ENCODE results near the gene IL34. TPM values are rescaled to one million over a fixed set of nuclear protein-coding genes. Genes with fewer than 3 reads are reported as not detected.
A peak's percentile ranks its signal among the peaks of the same experiment; 100 is the strongest.

IL34 gene
- polyA plus RNA-seq, 1 donor: 16.9 TPM

DNA sequence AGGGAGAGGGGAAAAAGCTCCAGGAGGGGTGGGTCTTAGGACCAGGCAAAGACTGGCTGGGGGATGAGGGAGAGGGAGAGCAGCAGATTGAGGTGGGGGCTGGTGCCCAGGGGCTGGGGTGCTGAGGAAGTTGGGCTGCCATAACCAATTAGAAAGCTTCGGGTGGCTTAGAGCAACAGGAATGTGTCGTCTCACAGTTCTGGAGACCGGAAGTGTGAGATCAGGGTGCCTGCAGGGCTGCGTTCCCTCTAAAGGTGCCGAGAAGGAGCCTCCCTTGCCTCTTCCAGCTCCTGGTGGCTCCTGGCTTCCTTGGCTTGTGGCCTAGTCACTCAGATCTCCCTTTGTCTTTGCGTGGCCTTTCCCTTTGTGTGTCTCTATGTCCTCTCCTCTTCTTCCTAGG, 2.2 kb downstream of the IL34 start:
- no CpG with 5 or more reads among the region's 6 CpGs for WGBS (ENCODE audit: insufficient coverage, low lambda C conversion rate)
- H3K9me3 ChIP-seq (ENCODE audit: control insufficient read depth, low read depth, low read length): no peaks in the 10 kb centered on the region
- H3K27me3 ChIP-seq (ENCODE audit: control insufficient read depth, insufficient read depth, low read length): no peaks in the 10 kb centered on the region
- H3K4me3 ChIP-seq (ENCODE audit: low read length): no peak overlapping the region
- no peak overlapping the region for H3K27ac ChIP-seq (ENCODE audit: low read length)
- H3K4me1 ChIP-seq (ENCODE audit: control insufficient read depth, insufficient read depth, low read length): no peaks in the 10 kb centered on the region
- H3K36me3 ChIP-seq (ENCODE audit: control insufficient read depth, insufficient read depth, low read length): peaks cover 10% of the 10 kb centered on the region
- DNase-seq: no peak

DNA sequence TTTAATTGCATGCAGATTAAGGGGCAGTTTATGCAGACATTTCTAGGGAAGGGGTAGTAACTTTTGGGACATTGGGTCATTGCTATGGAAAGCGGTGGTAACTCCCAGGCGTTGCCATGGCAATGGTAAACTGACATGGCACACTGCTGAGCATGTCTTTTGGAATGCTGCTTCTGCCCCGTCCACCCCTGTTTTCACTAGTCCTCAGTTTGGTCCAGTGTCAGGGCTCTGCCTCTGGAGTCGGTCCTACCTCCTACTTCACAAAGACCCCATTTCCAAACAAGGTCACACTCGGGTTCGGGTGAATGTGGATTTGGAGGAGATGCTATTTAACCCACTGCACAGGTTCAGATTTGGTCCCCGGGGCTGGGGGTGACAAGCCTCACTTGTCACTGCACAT, 2.9 kb downstream of the IL34 start:
- no CpG with 5 or more reads among the region's 7 CpGs for WGBS (ENCODE audit: insufficient coverage, low lambda C conversion rate)
- H3K9me3 ChIP-seq (ENCODE audit: control insufficient read depth, low read depth, low read length): no peaks in the 10 kb centered on the region
- H3K27ac ChIP-seq (ENCODE audit: low read length): no peak overlapping the region
- no peaks in the 10 kb centered on the region for H3K4me1 ChIP-seq (ENCODE audit: control insufficient read depth, insufficient read depth, low read length)
- H3K36me3 ChIP-seq (ENCODE audit: control insufficient read depth, insufficient read depth, low read length): peaks cover 10% of the 10 kb centered on the region
- H3K4me3 ChIP-seq (ENCODE audit: low read length): no peak overlapping the region
- DNase-seq: no peak
- no peaks in the 10 kb centered on the region for H3K27me3 ChIP-seq (ENCODE audit: control insufficient read depth, insufficient read depth, low read length)

GRCh38 chr16:70650216-70650615, 3.9 kb downstream of the IL34 start:
- no peak overlapping the region for H3K27ac ChIP-seq (ENCODE audit: low read length)
- 80% methylated on average over 1 of the region's 4 CpGs for WGBS (ENCODE audit: insufficient coverage, low lambda C conversion rate)
- no peak overlapping the region for H3K4me3 ChIP-seq (ENCODE audit: low read length)
- no peaks in the 10 kb centered on the region for H3K4me1 ChIP-seq (ENCODE audit: control insufficient read depth, insufficient read depth, low read length)
- no peaks in the 10 kb centered on the region for H3K27me3 ChIP-seq (ENCODE audit: control insufficient read depth, insufficient read depth, low read length)
- peaks cover 10% of the 10 kb centered on the region for H3K36me3 ChIP-seq (ENCODE audit: control insufficient read depth, insufficient read depth, low read length)
- DNase-seq: no peak
- H3K9me3 ChIP-seq (ENCODE audit: control insufficient read depth, low read depth, low read length): no peaks in the 10 kb centered on the region

- peaks cover 17% of the 10 kb centered on the region for H3K36me3 ChIP-seq (ENCODE audit: control insufficient read depth, insufficient read depth, low read length)
- no peak overlapping the region for H3K4me3 ChIP-seq (ENCODE audit: low read length)
- H3K9me3 ChIP-seq (ENCODE audit: control insufficient read depth, low read depth, low read length): no peaks in the 10 kb centered on the region
- WGBS (ENCODE audit: insufficient coverage, low lambda C conversion rate): no CpG with 5 or more reads among the region's 3 CpGs
- H3K4me1 ChIP-seq (ENCODE audit: control insufficient read depth, insufficient read depth, low read length): no peaks in the 10 kb centered on the region
- DNase-seq: no peak
- H3K27me3 ChIP-seq (ENCODE audit: control insufficient read depth, insufficient read depth, low read length): no peaks in the 10 kb centered on the region
- no peak overlapping the region for H3K27ac ChIP-seq (ENCODE audit: low read length)
Measured at GRCh38 chr16:70651524-70651923, 5.2 kb downstream of the IL34 start.

DNA sequence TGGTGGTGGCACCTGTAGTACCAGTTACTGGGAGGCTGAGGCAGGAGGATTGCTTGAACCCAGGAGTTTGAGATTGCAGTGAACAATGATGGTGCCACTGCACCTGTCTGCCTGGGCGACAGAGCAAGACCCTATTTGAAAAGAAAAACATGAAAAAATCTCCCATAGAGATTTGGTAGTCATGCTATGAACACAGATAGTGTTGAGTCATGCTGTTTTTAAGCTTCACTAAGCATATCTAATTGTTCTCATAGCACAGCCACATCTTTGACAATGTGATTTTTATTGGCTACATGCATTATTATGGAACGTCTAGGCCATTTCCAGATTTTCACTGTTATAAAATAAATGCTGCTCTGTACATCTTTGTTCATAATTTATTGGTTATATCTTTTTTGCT, 6.0 kb downstream of the IL34 start:
- Histone ChIP-seq H3K27me3 (ENCODE audit: control insufficient read depth, insufficient read depth, low read length) (no peaks in the 10 kb centered on the region), H3K4me1 (ENCODE audit: control insufficient read depth, insufficient read depth, low read length) (no peaks in the 10 kb centered on the region), H3K9me3 (ENCODE audit: control insufficient read depth, low read depth, low read length) (no peaks in the 10 kb centered on the region), H3K27ac (ENCODE audit: low read length) (no peak overlapping the region), H3K4me3 (ENCODE audit: low read length) (no peak overlapping the region), H3K36me3 (ENCODE audit: control insufficient read depth, insufficient read depth, low read length) (peaks cover 17% of the 10 kb centered on the region)
- no peak for DNase-seq
- WGBS (ENCODE audit: insufficient coverage, low lambda C conversion rate): 80% methylated on average over 1 of the region's 2 CpGs

DNA sequence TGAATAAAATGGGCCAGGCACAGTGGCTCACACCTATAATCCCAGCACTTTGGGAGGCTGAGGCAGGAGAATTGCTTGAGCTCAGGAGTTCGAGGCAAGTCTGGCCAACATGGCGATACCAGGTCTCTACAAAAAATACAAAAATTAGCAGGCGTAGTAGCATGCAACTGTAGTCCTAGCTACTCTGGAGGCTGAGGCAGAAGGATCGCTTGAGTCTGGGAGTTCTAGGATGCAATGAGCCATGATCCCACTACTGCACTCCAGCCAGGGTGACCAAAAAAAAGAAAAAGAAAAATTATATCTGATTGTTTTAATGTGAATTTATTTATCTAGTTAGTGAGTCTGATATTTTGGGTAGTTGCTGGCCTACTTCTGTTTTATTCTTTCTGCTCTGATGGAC, 7.0 kb downstream of the IL34 start:
- Histone ChIP-seq H3K36me3 (ENCODE audit: control insufficient read depth, insufficient read depth, low read length) (peaks cover 14% of the 10 kb centered on the region), H3K27ac (ENCODE audit: low read length) (no peak overlapping the region)
- 71% methylated on average over 1 of the region's 4 CpGs for WGBS (ENCODE audit: insufficient coverage, low lambda C conversion rate)

DNA sequence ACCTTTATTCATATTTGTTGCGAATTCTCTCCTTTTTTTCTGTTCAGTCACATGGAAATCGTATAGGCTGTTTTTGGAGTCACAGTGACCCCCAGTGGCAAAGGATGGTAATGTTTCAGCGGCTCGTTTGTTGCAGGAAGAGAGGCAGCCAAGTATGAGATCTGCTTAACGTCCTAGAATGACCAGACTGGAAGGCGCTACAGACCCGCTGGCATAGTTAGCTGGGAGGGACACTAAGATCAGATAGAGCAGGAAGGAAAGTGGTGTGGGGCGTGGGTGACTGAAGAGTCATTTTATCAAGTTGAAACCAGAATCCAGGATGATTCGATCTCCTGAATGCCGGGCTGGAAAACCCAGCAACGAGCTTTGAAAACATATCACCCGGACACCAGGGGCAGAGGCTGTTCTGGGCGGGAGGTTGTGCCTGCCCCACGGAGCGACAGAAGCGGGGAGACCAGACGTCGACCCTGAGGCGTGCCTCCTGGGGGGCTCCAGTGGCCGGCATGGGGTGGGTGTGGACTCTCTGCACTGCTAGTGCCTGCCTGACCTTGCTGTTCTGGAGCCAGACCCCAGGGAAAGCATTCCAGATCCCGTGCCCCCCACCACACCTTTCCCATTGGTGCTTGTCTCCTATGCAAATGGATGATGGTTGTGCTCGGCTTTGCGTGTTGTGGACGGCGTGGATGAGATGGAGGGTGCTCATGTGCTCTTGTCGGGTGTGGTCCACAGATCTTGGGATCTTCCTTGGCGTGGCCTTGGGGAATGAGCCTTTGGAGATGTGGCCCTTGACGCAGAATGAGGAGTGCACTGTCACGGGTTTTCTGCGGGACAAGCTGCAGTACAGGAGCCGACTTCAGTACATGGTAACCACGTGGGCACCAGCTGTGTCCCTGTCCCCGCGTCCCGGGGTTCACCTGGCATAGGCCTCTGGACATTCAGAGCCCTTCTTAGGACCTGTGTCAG, 7.7 kb downstream of the IL34 start:
- no peaks in the 10 kb centered on the region for H3K27me3 ChIP-seq (ENCODE audit: control insufficient read depth, insufficient read depth, low read length)
- 17% methylated on average over 2 of the region's 35 CpGs for WGBS (ENCODE audit: insufficient coverage, low lambda C conversion rate)
- no peaks in the 10 kb centered on the region for H3K4me1 ChIP-seq (ENCODE audit: control insufficient read depth, insufficient read depth, low read length)
- H3K27ac ChIP-seq (ENCODE audit: low read length): no peak overlapping the region
- no peaks in the 10 kb centered on the region for H3K9me3 ChIP-seq (ENCODE audit: control insufficient read depth, low read depth, low read length)
- DNase-seq: peak; percentile 75 to 76
- H3K4me3 ChIP-seq (ENCODE audit: low read length): no peak overlapping the region
- peaks cover 16% of the 10 kb centered on the region for H3K36me3 ChIP-seq (ENCODE audit: control insufficient read depth, insufficient read depth, low read length)

More for the DNA sequence above, 7.0 kb downstream of the IL34 start:
- Histone ChIP-seq H3K4me3 (ENCODE audit: low read length) (no peak overlapping the region), H3K27me3 (ENCODE audit: control insufficient read depth, insufficient read depth, low read length) (no peaks in the 10 kb centered on the region), H3K4me1 (ENCODE audit: control insufficient read depth, insufficient read depth, low read length) (no peaks in the 10 kb centered on the region), H3K9me3 (ENCODE audit: control insufficient read depth, low read depth, low read length) (no peaks in the 10 kb centered on the region)
- DNase-seq: no peak

GRCh38 chr16:70656065-70656711, 9.8 kb downstream of the IL34 start:
- H3K9me3 ChIP-seq (ENCODE audit: control insufficient read depth, low read depth, low read length): no peaks in the 10 kb centered on the region
- DNase-seq: no peak
- H3K27ac ChIP-seq (ENCODE audit: low read length): no peak overlapping the region
- H3K27me3 ChIP-seq (ENCODE audit: control insufficient read depth, insufficient read depth, low read length): no peaks in the 10 kb centered on the region
- no peaks in the 10 kb centered on the region for H3K4me1 ChIP-seq (ENCODE audit: control insufficient read depth, insufficient read depth, low read length)
- no peak overlapping the region for H3K4me3 ChIP-seq (ENCODE audit: low read length)
- peaks cover 17% of the 10 kb centered on the region for H3K36me3 ChIP-seq (ENCODE audit: control insufficient read depth, insufficient read depth, low read length)
- no CpG with 5 or more reads among the region's 8 CpGs for WGBS (ENCODE audit: insufficient coverage, low lambda C conversion rate)

GRCh38 chr16:70656712-70657263, 10.4 kb downstream of the IL34 start:
- no CpG with 5 or more reads among the region's 22 CpGs for WGBS (ENCODE audit: insufficient coverage, low lambda C conversion rate)
- Histone ChIP-seq H3K27ac (ENCODE audit: low read length) (no peak overlapping the region), H3K4me3 (ENCODE audit: low read length) (no peak overlapping the region), H3K9me3 (ENCODE audit: control insufficient read depth, low read depth, low read length) (no peaks in the 10 kb centered on the region), H3K36me3 (ENCODE audit: control insufficient read depth, insufficient read depth, low read length) (peaks cover 18% of the 10 kb centered on the region), H3K4me1 (ENCODE audit: control insufficient read depth, insufficient read depth, low read length) (no peaks in the 10 kb centered on the region), H3K27me3 (ENCODE audit: control insufficient read depth, insufficient read depth, low read length) (no peaks in the 10 kb centered on the region)
- DNase-seq: no peak

DNA sequence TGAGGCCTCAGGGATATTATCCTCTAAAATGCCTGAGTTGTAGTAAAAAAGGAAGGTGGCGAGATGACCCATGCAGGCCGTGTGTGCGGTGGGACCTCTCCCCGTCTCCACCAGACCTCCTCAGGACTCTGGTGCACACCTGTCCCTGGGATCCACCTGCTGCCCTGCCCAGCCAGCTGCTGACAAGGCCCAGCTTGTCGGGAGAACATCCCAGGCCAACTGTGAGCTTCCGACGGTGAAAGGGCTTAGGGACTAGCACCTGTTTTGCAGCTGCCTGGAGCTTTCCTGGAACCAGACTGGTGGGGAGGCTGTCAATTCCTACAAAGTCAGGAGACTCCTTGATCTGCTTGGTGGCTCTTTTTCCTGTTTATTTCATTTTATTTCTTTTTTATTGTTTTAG, 11.6 kb downstream of the IL34 start:
- WGBS (ENCODE audit: insufficient coverage, low lambda C conversion rate): no CpG with 5 or more reads among the region's 7 CpGs
- peaks cover 26% of the 10 kb centered on the region for H3K36me3 ChIP-seq (ENCODE audit: control insufficient read depth, insufficient read depth, low read length)

More for the DNA sequence above, 11.6 kb downstream of the IL34 start:
- DNase-seq: no peak
- H3K27me3 ChIP-seq (ENCODE audit: control insufficient read depth, insufficient read depth, low read length): no peaks in the 10 kb centered on the region
- no peaks in the 10 kb centered on the region for H3K9me3 ChIP-seq (ENCODE audit: control insufficient read depth, low read depth, low read length)
- H3K27ac ChIP-seq (ENCODE audit: low read length): no peak overlapping the region
- H3K4me3 ChIP-seq (ENCODE audit: low read length): no peak overlapping the region
- no peaks in the 10 kb centered on the region for H3K4me1 ChIP-seq (ENCODE audit: control insufficient read depth, insufficient read depth, low read length)
